IMR-90 (cell line): ENCODE results near the gene TXNDC5. TPM values are rescaled to one million over a fixed set of nuclear protein-coding genes. Genes with fewer than 3 reads are reported as not detected.
A peak's percentile ranks its signal among the peaks of the same experiment; 100 is the strongest.

Source experiments
- ATAC-seq: fragments of 200-7000 bp; cut with Tn5 transposase; 2 replicates; pipeline ENCODE4 v1.9.1; 2020; ENCODE audit warnings: low read depth, mild to moderate bottlenecking, moderate library complexity
- BruUV-seq: library from RNA; stranded (reverse); fragments of 400-500 nt; replicated peaks from 2 replicates; lab custom pipeline; 2021; lab: Mats Ljungman, UMichigan
- CTCF ChIA-PET: fragments of 300-600 bp; formaldehyde crosslinking; extraction: SDS; loops from one replicate; lab custom pipeline; 2021; ENCODE audit warnings: antibody characterized with exemption; lab: Yijun Ruan, JAX
- POLR2A ChIA-PET: fragments of 300-600 bp; sonication (Branson Sonifier 250); formaldehyde crosslinking; loops from one replicate; lab custom pipeline; 2022; ENCODE audit warnings: antibody characterized with exemption; ENCODE audit not compliant: unreplicated experiment; lab: Charles Lee
- DNase-seq: peaks from one replicate; pipeline ENCODE4 v3.0.0; 2013
- H2AFZ ChIP-seq: replicated peaks from 2 replicates; pipeline ENCODE3; 2013; ENCODE audit warnings: low read length, mild to moderate bottlenecking; ENCODE audit not compliant: poor library complexity
- H2AK5ac ChIP-seq: 2 replicates; pipeline ENCODE4 v1.6.1; 2013; ENCODE audit warnings: low read depth, low read length, inconsistent platforms
- H2AK9ac ChIP-seq: replicated peaks from 2 replicates; pipeline ENCODE3; 2013; ENCODE audit warnings: mild to moderate bottlenecking, low read depth, low read length, moderate library complexity; ENCODE audit not compliant: poor library complexity
- H2BK120ac ChIP-seq: 2 replicates; pipeline ENCODE4 v1.6.1; 2013; ENCODE audit warnings: low read depth, low read length, inconsistent platforms
- H2BK15ac ChIP-seq: 3 replicates; pipeline ENCODE4 v1.6.1; 2013; ENCODE audit warnings: low read depth, low read length, inconsistent platforms
- H2BK20ac ChIP-seq: 2 replicates; pipeline ENCODE4 v1.6.1; 2013; ENCODE audit warnings: low read depth, mild to moderate bottlenecking, inconsistent platforms, low read length, moderate library complexity
- H2BK5ac ChIP-seq: 2 replicates; pipeline ENCODE4 v1.6.1; 2013; ENCODE audit warnings: mild to moderate bottlenecking, low read depth, low read length, inconsistent platforms; ENCODE audit not compliant: poor library complexity, severe bottlenecking
- H3K14ac ChIP-seq: replicated peaks from 2 replicates; pipeline ENCODE4 v1.6.1; 2013; ENCODE audit warnings: low read depth, low read length, inconsistent platforms
- H3K18ac ChIP-seq: 2 replicates; pipeline ENCODE4 v1.6.1; 2013; ENCODE audit warnings: low read depth, low read length, control low read depth
- H3K23ac ChIP-seq: 2 replicates; pipeline ENCODE4 v1.6.1; 2013; ENCODE audit warnings: low read depth, low read length, inconsistent platforms
- H3K27ac ChIP-seq: 2 replicates; pipeline ENCODE4 v1.5.1; 2013; ENCODE audit warnings: mild to moderate bottlenecking, control low read depth, low read length; ENCODE audit not compliant: insufficient read depth
- H3K27me3 ChIP-seq: 2 replicates; pipeline ENCODE4 v1.6.1; 2013; ENCODE audit warnings: low read length; ENCODE audit not compliant: control insufficient read depth, insufficient read depth
- H3K36me3 ChIP-seq: 2 replicates; pipeline ENCODE4 v1.6.1; 2013; ENCODE audit warnings: low read length, mixed read lengths; ENCODE audit not compliant: control insufficient read depth, insufficient read depth
- H3K4ac ChIP-seq: 2 replicates; pipeline ENCODE4 v1.6.1; 2013; ENCODE audit warnings: low read depth, low read length, inconsistent platforms
- H3K4me1 ChIP-seq: 2 replicates; pipeline ENCODE4 v1.6.1; 2013; ENCODE audit warnings: low read length, mixed read lengths; ENCODE audit not compliant: control insufficient read depth, insufficient read depth
- H3K4me2 ChIP-seq: 2 replicates; pipeline ENCODE4 v1.6.1; 2013; ENCODE audit warnings: low read depth, mild to moderate bottlenecking, control low read depth, low read length, moderate library complexity
- H3K4me3 ChIP-seq: 2 replicates; pipeline ENCODE4 v1.5.1; 2013; ENCODE audit warnings: low read depth, mild to moderate bottlenecking, control low read depth, low read length, moderate library complexity; ENCODE audit not compliant: insufficient read depth
- H3K56ac ChIP-seq: 2 replicates; pipeline ENCODE4 v1.6.1; 2013; ENCODE audit warnings: low read length, inconsistent platforms; ENCODE audit not compliant: insufficient read depth; ENCODE audit errors: extremely low read depth
- H3K79me1 ChIP-seq, 2 experiments: 2 replicates each; pipeline ENCODE4 v1.6.1; 2013; ENCODE audit warnings: low read length in 2 of 2, inconsistent platforms in 1 of 2, low read depth in 1 of 2
- H3K9ac ChIP-seq: 2 replicates; pipeline ENCODE4 v1.6.1; 2013; ENCODE audit warnings: low read depth, low read length, control low read depth
- H3K9me1 ChIP-seq: 2 replicates; pipeline ENCODE4 v1.6.1; 2013; ENCODE audit warnings: low read length, inconsistent platforms; ENCODE audit not compliant: insufficient read depth
- H3K9me3 ChIP-seq: 2 replicates; pipeline ENCODE4 v1.6.1; 2013; ENCODE audit warnings: low read length; ENCODE audit not compliant: control insufficient read depth, insufficient read depth
- H4K20me1 ChIP-seq: 2 replicates; pipeline ENCODE4 v1.6.1; 2013; ENCODE audit warnings: low read length, inconsistent platforms; ENCODE audit not compliant: insufficient read depth
- H4K5ac ChIP-seq: 2 replicates; pipeline ENCODE4 v1.6.1; 2013; ENCODE audit warnings: mild to moderate bottlenecking, low read depth, low read length, control low read depth
- H4K8ac ChIP-seq, 2 experiments: 2 replicates each; pipeline ENCODE4 v1.6.1; 2013; ENCODE audit warnings: low read depth in 2 of 2, low read length in 2 of 2, control low read depth in 1 of 2, inconsistent platforms in 1 of 2
- H4K91ac ChIP-seq: 2 replicates; pipeline ENCODE4 v1.6.1; 2013; ENCODE audit warnings: low read depth, low read length, inconsistent platforms; ENCODE audit not compliant: insufficient read depth
- MAFK ChIP-seq: IDR thresholded peaks from 2 replicates; pipeline ENCODE4 v1.6.1; 2012; ENCODE audit warnings: low read depth, low read length, improper control_type of control experiment
- USF2 ChIP-seq: fragments of 150-350 bp; IDR thresholded peaks from 2 replicates; pipeline ENCODE4 v1.6.1; 2017; ENCODE audit warnings: mild to moderate bottlenecking, antibody characterized with exemption, low read length, low read depth
- WGBS, 2 experiments: methylation state at CpG; one replicate each; pipeline versions ENCODE4 v1.1.5 to v1.1.7; 2013; ENCODE audit warnings: missing lambda C conversion rate in 2 of 2; ENCODE audit not compliant: insufficient read length in 1 of 2; ENCODE audit errors: extremely low coverage in 2 of 2; 5-methylcytosine and 5-hydroxymethylcytosine counted together
- dilution Hi-C: fragments of 300-500 bp; cut with HindIII; formaldehyde crosslinking; loops from one replicate; pipeline ENCODE4 v1.14.3; 2018; ENCODE audit warnings: low sequenced_read_pairs; ENCODE audit not compliant: unreplicated experiment
- in situ Hi-C: fragments of 300-500 bp; cut with MboI; formaldehyde crosslinking; loops from 3 replicates; pipeline ENCODE4 v1.14.3; 2019; ENCODE audit warnings: low sequenced_read_pairs, inconsistent platforms, mixed read lengths
- intact Hi-C: fragments of 100-400 bp; cut with micrococcal nuclease; formaldehyde crosslinking; loops from 2 replicates; pipeline ENCODE4 v1.10.0; 2022
- polyA plus RNA-seq, 3 experiments: library from polyadenylated mRNA; depleted of rRNA; stranded (reverse); fragments of >200 nt; gene quantifications; 2 replicates each; pipeline ENCODE4 v1.2.3, GENCODE V29; 2012; ENCODE audit warnings: low replicate concordance in 1 of 3
- total RNA-seq: library from RNA; depleted of rRNA; stranded (reverse); fragments of >200 nt; gene quantifications from 2 replicates; pipeline ENCODE4 v1.2.3, GENCODE V29; 2012

Gene TXNDC5
- total and polyA plus RNA-seq, 2 of the 4 experiments (the other 2 are of a cell fraction): 274 to 439 TPM

GRCh38 chr6:7919871-7920270, 9.3 kb upstream of the TXNDC5 start:
- POLR2A ChIA-PET: no interaction called here
- Histone ChIP-seq H3K79me1 (no peaks in the 10 kb centered on the region), H4K20me1 (no peaks in the 10 kb centered on the region), H3K27me3 (peaks cover 10% of the 10 kb centered on the region), H3K9ac (no peak overlapping the region), H2BK20ac (no peak overlapping the region), H3K23ac (no peak overlapping the region), H2AFZ (no peak overlapping the region), H4K91ac (no peak overlapping the region), H3K56ac (no peak overlapping the region), H2BK15ac (no peak overlapping the region), H4K8ac (no peak overlapping the region), H2AK9ac (no peak overlapping the region), H3K9me1 (no peaks in the 10 kb centered on the region), H3K9me3 (peaks cover 2% of the 10 kb centered on the region; the same call in 1 of the 2 replicates), H2AK5ac (no peak overlapping the region), H3K27ac (no peak overlapping the region), H3K36me3 (no peaks in the 10 kb centered on the region), H3K4me3 (no peak overlapping the region), H3K18ac (no peak overlapping the region), H4K5ac (no peak overlapping the region), H3K4ac (no peak overlapping the region), H3K4me2 (no peak overlapping the region), H3K14ac (no peak overlapping the region), H2BK120ac (no peak overlapping the region), H2BK5ac (no peak overlapping the region), H3K4me1 (no peaks in the 10 kb centered on the region)
- 50% methylated on average over 1 of the region's 8 CpGs; no CpG with 5 or more reads in 1 of the 2 experiments for WGBS, 2 experiments
- intact Hi-C loops: no loop called here
- ATAC-seq: no peak
- DNase-seq: no peak
- in situ Hi-C loops: no loop called here
- BruUV-seq: no TSS peak
- dilution Hi-C loops: no loop called here
- no peak for TF ChIP-seq USF2
- peak; percentile 100 for TF ChIP-seq MAFK
- CTCF ChIA-PET: no interaction called here
